HG02943 (cell line): ENCODE data around the gene AIMP2.
"Not testable (repeated sequence)": the region's sequence is repeated elsewhere in the genome, so short reads cannot be mapped to it uniquely, and the experiment has no call there.

ENCODE experiments used
- ATAC-seq: cut with Tn5 transposase; IDR thresholded peaks from one replicate; pipeline ENCODE4 v1.9.1; 2021; ENCODE audit warnings: mild to moderate bottlenecking, low read depth, moderate library complexity; ENCODE audit not compliant: unreplicated experiment

AIMP2 gene

DNA sequence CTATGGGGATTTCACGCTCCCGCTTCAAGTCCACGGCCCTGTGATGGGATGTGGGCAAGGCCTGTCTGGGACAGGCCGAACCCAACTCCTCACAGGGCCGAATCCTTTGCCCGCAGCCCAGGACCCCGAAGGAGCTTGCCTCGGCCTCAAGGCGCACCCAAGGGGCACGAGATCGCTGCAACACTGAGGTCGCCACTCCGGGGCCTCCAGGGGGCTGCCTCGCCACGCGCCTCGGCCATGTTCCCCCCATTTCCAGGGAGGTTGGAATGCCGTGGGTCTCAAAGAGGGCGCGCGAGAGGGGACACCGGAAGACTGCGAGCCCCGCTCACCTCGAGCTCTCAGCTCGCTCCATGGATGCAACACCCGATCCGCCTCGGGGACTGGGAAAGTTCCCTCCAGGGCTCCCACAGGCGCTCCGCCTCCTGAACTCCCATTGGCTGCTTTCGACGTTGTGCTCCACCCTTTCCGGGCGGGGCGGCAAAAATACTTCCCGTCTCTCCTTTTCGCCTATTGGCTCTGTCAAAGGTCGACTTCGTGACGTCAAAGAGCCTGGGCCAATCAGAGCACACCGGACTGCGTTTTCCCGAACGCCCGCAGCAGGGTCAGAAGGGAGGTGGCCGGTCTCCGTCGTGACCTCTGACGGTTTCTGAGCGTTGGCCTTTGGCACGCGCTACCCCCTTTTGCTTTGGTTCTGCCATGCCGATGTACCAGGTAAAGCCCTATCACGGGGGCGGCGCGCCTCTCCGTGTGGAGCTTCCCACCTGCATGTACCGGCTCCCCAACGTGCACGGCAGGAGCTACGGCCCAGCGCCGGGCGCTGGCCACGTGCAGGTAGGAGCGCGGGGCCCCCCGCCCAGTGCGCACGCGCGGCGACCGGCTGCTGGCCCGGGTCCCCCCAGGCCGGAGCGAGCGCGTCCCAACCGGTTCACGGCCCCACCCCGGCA is at the start of gene AIMP2, which contains the start of gene PMS2:
TSS of gene AIMP2 (plus strand) at position 605 of the 944 bp plus-strand sequence. CDS start at position 697, 92 bp downstream.
TSS of gene PMS2 (minus strand) at position 382 of the 944 bp plus-strand sequence. CDS start at position 352, 30 bp downstream.
- ATAC-seq, result peak; percentile 94

DNA sequence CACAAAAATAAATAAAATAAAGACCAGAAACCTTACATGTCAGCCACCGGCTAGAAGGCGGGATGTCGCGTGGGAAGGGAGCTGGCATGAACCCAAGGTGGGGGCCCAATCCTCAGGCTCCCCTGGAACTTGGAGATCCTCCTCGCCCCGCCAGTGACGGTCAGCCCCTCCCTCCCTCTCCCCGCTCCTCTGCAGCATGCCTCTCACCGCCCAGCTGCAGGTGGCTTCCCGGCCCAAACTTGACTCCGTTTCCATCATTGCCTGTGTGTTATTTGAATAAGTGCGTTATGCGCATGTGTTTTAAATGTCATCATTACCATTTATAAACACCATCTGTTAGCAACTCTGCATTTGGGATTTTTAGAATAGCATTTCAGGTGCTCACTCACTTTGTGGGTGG is 45.9 kb upstream of the AIMP2 start:
- not testable (repeated sequence) for ATAC-seq

DNA sequence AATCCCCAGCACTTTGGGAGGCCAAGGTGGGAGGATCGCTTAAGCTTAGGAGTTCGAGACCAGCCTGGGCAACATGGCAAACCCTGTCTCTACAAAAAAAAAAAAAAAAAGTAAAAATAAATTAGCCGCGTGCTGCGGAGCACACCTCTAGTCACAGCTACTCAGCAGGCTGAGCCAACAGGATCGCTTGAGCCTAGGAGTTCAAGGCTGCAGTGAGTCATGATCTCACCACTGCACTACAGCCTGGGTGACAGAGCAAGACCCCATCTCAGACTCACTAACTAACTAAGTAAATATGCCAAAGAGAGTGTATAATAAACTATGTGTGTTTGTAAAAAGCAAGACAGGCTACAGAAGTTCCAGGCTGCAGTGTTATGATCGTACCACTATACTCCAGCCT is 45.3 kb upstream of the AIMP2 start:
- ATAC-seq, result not testable (repeated sequence)

DNA sequence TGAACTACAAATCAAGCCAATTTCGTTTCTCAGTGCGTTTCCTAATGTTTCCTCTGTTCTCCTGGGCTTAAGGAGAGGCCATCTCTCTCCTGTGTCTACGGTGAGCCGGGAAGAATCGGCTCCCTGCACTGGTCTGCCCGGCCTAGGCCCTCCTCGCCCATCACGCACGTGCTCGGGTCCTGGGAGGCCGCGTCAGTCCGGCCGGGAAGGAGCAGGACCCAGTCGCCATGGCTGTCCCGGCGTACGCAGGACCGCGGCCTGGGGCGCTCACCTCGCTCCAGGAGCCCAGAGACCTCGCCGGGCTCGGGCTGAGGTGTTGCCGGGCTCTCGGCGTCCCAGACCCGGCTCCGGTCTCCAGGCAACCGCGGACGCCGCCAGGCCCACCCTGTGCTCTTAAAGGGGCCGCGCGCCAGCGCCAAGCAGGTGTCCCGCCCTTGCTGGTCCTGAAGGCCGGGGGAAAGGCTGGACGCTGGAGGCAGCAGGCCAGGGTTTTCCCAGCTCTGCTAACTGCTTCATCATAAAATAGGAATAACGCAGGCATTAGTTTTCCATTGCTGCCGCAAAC is 38.6 kb upstream of the AIMP2 start, which contains the start of gene RSPH10B:
TSS of gene RSPH10B (minus strand) at position 343 of the 565 bp plus-strand sequence. CDS start 3,573 bp downstream, outside the sequence.
- not testable (repeated sequence) for ATAC-seq

DNA sequence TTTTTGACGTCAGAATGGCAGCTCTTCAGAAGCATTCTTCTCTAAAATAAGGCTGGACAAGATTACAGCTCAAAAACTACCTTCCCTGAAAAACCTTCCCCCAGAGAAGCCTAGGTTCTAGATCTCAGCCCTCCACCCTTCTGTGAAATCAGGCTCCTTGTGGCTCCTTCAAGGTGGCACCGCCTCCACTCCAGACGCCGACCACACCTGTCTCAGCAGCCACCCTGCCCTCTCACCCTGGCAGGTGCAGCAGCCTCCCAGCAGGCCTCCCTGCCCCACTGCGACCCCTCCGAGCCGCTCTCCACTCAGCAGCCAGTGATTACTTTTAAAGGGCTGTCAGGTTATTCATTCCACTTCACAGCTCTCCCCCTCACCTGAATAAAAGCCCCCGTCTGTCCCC is 35.5 kb upstream of the AIMP2 start:
- not testable (repeated sequence) for ATAC-seq

DNA sequence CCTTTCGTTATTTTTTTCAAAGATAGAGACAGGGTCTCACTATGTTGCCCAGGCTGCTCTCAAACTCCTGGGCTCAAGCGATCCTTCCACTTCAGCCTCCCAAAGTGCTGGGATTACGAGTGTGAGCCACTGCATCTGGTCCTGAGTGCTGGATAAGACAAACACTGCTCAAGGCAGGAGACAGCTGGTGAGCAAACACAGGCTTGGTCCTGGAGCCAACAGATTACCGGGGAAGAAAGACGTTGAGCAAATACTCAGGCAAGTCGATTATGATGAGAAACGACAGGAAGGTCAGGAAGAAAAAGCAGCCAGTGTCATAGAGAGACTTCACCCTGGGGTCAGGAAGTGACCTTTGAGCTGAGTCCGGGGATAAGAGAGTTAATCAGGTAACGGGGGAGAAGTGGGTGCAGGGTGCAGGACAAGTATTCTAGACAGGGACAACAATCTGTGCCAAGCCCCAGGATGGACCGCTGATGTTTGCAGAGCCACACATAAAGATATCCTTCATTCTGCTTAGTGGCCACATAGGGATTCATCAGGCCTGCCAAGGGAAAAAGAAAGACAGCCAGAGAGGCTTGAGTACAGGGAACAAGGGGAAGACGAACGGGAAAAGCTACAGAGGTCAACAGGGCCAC is 29.3 kb upstream of the AIMP2 start:
- ATAC-seq, result not testable (repeated sequence)

DNA sequence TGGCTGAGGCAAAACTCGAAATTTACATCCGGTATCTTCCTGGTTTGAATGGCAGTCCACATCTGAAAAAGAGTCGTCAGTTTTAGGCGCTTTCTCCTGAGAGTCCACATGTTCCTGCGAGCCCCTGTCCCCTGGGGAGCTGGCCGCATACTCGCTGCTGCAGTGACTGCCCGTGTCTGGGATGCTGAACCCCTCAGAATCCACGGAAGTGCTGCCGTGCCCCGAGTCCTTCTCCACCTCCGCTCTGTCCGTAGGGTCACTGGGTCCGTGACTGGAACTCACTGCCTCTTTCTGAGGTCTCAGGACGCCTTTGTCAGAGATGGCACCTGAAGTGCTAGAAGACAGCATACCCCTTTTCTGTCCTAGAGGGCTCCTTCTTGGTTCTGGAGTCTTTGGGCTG is 22.0 kb upstream of the AIMP2 start:
- not testable (repeated sequence) for ATAC-seq

DNA sequence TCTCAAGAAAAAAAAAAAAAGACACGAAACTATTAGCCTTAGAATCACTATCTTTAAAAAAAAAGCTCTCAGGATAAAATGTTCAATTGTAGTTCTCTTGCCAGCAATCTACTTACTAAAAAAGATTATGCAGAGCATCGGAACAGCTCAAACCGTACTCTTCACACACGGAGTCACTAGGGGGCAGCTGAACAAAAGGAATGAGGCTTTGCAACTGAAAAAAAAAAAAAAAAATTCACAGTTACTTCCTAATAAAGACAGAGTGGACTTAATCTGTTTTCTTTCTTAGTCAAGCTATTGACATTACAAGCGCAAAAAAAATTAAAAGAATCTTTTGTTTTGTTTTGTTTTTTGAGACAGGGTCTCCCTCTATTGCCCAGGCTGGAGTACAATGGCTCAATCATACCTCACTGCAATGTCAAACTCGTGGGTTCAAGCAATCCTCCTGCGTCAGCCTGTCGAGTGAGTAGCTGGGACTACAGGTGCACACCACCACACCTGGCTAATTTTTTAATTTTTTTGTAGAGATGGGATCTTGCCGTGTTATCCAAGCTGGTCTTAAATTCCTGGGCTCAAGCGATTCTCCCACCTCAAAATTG is 11.8 kb upstream of the AIMP2 start:
- no peak for ATAC-seq

DNA sequence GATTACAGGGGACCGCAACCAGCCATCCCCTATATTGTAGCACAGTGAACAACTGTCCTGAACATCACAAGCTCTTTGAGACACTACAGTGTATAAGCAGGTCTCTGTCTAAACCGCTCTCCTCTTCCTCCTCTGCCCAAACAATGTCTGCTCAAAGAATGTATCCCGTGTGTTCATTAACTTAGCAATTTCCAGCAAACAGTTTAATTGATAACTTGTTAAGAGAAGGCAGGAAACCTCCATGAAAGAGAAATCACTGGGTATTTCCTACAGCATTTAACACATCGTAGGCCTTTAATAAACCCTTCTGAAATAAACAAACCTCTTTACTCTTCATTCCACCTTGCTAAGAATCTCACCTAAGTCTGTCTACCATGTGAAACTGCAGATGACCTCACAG is 1.7 kb upstream of the AIMP2 start:
- ATAC-seq, result no peak

DNA sequence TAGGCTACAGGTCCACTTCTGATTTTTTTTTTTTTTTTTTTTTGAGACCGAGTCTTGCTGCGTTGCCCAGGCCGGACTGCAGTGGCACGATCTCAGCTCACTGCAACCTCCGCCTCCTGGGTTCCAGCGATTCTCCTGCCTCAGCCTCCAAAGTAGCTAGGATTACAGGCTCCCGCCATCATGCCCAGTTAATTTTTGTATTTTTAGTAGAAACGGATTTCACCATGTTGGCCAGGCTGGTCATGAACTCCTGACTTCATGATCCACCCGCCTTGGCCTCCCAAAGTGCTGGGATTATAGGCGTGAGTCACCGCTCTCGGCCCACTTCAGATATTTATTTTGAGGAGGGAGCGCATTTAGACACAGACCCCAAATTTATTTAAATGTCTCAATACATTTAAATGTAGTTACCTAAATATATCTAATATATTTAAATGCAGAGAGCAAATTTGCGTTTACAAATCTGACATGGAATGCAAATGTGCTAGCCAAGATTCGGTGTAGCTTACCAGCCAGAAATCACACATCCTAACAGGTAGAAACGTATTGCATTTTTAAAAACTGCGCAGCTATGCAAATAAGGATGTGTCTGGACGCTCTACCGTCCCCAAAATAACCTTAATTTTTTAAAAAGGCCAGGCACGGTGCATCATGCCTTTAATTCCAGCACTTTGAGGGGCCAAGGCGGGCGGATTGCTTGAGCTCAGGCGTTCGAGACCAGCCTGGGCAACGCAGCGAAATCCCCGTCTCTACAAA is 1.1 kb upstream of the AIMP2 start:
- not testable (repeated sequence) for ATAC-seq

DNA sequence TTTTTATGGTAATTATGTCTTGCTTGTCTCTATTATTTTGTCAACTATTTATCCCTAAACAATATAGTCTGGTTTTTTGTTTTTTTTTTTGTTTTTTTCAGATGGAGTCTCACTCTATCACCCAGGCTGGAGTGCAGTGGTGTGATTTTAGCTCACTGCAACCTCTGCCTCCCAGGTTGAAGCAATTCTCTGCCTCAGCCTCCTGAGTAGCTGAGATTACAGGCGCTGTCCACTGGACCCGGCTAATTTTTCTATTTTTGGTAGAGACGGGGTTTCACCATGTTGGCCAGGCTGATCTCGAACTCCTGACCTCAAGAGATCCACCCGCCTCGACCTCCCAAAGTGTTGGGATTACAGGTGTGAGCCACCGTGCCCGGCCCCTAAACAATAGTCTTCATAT is 1.3 kb downstream of the AIMP2 start:
- not testable (repeated sequence) for ATAC-seq

DNA sequence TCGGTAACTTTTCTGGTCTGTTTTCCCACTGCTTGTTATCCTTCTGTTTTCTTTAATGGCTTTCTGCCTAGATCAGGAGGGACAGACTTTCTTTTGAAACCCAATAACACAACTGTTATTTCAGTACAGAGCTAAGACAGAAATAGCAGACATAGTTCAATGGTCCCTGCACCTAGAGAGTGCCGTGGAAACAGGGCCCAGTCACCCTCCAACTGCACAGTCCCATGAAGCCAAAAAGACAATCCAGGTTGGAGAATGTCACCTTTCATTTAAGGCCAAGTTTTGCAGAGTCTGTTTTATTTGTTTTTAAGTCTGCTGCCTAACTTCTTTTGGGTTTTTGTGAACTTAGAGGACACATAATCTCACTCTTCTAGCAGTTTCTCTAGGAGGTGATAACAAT is 2.5 kb downstream of the AIMP2 start:
- no peak for ATAC-seq

DNA sequence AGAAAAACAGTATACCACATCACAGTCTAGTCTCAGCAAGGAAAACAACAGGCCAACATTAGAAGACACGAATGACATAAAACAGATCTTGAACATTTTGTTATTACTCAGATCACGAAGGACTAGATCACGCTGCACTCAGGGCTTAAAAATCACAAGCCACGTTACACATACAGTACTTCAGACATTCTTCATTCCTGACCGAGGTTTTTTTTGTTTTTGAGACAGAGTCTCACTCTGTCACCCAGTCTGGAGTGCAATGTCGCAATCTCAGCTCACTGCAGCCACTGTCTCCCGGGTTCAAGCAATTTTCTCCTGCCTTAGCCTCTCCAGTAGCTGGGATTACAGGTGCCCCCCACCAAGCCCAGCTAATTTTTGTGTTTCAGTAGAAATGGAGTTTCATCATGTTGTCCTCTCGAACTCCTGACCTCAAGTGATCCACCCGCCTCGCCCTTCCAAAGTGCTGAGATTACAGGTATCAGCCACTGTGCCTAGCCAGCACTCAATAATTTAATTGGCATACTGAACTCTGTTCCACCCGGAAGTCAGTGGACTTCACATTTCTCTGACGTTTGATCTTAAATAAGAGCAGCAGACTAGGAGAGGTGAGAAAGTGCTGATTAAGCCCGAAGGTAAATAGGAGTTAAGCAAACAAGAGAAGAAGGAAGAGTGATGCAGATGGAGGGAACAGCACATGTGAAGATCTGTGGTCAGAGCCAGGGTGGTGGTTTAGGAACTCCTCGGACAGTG is 3.5 kb downstream of the AIMP2 start:
- ATAC-seq, result no peak

DNA sequence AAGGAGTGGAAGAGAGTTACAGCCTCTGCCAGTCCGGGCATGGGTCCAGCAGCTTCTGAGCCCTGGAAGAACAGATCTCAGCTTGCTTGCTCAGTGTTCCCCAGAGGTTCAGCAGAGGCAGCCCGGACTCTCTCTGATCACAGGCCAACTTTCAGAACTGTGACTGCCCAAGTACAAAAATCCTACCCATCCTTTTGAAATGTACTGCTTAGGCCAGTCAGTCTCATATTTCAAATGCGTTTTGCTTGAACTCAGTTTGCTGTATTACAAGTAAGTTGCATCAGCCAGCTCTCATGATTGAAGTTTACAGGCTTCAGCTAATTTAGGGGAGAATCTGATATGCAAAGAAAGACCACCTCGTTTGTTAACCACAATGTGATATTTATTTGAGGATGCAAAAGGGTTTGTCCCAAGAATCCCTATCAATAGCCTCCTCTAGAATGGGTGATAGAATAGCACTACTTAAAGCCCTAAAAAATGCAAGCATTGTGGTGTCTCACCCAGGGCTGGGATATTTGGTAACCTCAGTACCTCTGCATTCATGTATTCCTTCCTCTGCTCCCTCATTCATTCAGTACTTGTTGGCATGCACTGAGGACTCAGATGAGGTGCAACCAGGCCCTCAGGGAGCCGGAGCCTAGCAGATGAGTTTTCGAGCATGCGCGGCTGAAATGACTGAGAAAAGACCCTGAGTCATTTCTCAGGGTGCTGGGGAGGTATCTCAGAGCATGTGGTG is 7.0 kb downstream of the AIMP2 start:
- no peak for ATAC-seq

DNA sequence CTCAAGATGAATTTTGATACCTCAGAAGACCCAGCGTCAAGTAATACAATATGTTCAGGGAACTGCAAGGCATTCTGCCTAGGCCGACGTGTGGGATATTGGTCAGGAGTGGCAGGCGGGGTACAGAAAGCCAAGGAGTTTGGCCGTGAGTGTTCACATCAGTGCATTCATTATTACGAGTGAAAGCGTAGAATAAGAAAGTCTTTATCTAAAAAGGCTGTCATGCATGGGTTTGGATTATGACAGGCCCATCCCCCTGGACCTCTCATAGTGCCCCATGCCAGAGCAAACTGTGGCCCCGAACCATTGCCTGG is 7.5 kb downstream of the AIMP2 start:
- ATAC-seq, result no peak

DNA sequence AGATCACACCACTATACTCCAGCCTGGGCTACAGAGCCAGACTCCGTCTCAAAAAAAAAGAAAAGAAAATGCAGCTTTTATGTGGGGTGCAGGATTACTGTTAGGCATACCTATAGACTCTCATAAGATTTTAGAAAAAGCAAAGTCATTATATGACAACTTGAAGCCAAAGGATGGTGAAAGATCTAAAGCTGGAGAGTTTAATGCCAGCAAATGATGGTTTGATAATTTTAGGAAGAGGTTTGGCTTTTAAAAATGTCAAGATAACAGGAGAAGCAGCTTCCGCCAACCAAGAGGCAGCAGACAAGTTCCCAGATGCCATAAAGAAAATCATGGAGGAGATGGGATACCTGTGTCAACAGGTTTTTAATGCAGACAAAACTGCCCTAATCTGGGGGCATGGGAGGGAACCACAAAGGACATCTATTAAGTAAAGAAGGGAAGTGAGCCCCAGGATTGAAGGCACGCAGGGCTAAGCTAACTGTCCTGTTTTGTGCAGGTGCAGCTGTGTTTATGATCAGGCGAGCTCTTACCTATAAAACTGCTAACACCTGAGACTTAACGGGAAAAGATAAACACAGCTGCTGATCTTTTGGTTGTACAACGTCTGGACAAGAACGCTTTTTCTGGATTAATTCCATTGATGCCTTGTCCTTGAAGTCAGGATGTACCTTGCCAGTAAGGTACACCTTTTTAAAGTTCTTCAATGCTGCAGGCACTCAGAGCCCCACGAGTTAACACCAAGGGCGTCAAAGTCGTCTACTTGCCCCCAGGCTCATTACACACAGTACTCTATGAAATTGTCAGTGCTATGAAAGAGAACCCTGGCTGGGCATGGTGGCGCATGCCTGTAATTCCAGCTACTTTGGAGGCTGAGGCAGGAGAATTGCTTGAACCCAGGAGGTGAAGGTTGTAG is 11.6 kb downstream of the AIMP2 start:
- no peak for ATAC-seq

DNA sequence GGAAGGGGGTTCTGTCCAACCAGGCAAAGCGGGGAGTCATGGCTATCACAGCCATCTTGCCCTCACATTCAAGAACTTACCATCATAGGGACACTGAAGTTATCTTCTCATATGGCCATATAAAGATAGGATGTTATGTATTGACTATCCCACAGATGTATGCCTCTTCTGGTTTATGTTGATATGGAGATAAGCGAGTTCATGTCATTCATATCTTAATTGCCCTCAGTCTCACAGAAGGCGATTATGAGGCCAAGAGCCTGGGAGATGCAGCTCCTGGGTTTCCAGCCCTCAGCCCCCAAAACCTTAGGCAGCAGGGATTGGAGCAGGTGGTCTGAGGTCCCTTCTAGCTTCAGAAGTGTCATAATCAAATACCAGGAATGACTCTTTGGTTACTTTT is 13.6 kb downstream of the AIMP2 start:
- no peak for ATAC-seq

DNA sequence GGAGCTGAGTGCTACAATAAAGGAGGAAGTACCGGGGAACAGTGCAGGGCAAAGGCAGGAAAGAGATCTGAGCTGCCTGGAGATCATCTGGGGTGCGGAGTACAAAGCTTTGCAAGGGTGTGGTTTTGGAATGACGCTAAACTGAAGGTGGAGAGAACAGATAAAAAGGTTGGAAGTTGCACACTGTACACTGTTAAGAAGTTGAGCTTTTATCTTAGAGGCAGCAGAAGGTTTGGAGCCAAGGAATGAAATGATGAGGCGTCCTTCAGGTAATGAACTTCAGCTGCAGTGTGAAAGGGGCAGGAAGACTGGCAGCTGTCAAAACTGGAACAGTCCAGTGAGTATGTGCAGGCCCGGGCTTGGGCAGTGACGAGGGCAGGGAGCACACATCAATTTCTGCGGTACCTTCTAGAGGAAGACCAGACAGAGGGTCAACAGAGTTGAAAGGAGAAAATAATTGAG is 14.9 kb downstream of the AIMP2 start:
- ATAC-seq, result no peak
